DOHH2 (cell line): ENCODE data around the gene PPP6R3.

Experiments used
- H3F3A ChIP-seq: fragments of 200-600 bp; sonication (generic), shearing (Covaris generic); 2 replicates; pipeline ENCODE4 v1.6.0; 2016; ENCODE audit warnings: antibody characterized with exemption, mild to moderate bottlenecking; ENCODE audit not compliant: control insufficient read depth, insufficient read depth
- H3K27ac ChIP-seq: fragments of 200-600 bp; sonication (generic); 2 replicates; pipeline ENCODE4 v1.5.1; 2014; ENCODE audit warnings: low read depth, mild to moderate bottlenecking, low read length, moderate library complexity
- H3K27me3 ChIP-seq: fragments of 200-600 bp; sonication (generic); 2 replicates; pipeline ENCODE4 v1.6.1; 2014; ENCODE audit warnings: mild to moderate bottlenecking, low read length, mixed read lengths; ENCODE audit not compliant: control insufficient read depth
- H3K36me3 ChIP-seq: fragments of 200-600 bp; sonication (generic); 2 replicates; pipeline ENCODE4 v1.6.1; 2014; ENCODE audit warnings: mild to moderate bottlenecking, low read length, moderate library complexity, mixed read lengths; ENCODE audit not compliant: control insufficient read depth
- H3K4me1 ChIP-seq: fragments of 200-600 bp; sonication (generic); 2 replicates; pipeline ENCODE4 v1.6.1; 2014; ENCODE audit warnings: mild to moderate bottlenecking, low read length, mixed read lengths; ENCODE audit not compliant: control insufficient read depth
- H3K4me2 ChIP-seq: fragments of 200-600 bp; sonication (generic); 2 replicates; pipeline ENCODE4 v1.6.0; 2014; ENCODE audit warnings: mild to moderate bottlenecking, low read length, moderate library complexity
- H3K4me3 ChIP-seq: fragments of 200-600 bp; sonication (generic); 2 replicates; pipeline ENCODE4 v1.5.1; 2014; ENCODE audit warnings: mild to moderate bottlenecking, low read length, mixed read lengths
- H3K79me2 ChIP-seq: fragments of 200-600 bp; sonication (generic); 2 replicates; pipeline ENCODE4 v1.6.1; 2014; ENCODE audit warnings: mild to moderate bottlenecking, low read length, mixed read lengths; ENCODE audit not compliant: control insufficient read depth
- H3K9me2 ChIP-seq: fragments of 200-600 bp; sonication (generic); replicated peaks from 2 replicates; pipeline ENCODE4 v1.6.1; 2014; ENCODE audit warnings: mild to moderate bottlenecking, low read length, mixed read lengths; ENCODE audit not compliant: control insufficient read depth
- H3K9me3 ChIP-seq: fragments of 200-600 bp; sonication (generic); 2 replicates; pipeline ENCODE4 v1.6.1; 2014; ENCODE audit warnings: antibody characterized with exemption, low read length, mixed read lengths; ENCODE audit not compliant: control insufficient read depth, insufficient read depth
- H4K20me1 ChIP-seq: fragments of 200-600 bp; sonication (generic); 2 replicates; pipeline ENCODE4 v1.6.0; 2014; ENCODE audit warnings: low read depth, mild to moderate bottlenecking, antibody characterized with exemption, low read length, moderate library complexity; ENCODE audit not compliant: control insufficient read depth, insufficient read depth
- EZH2phosphoT487 ChIP-seq: fragments of 200-600 bp; sonication (generic); IDR thresholded peaks from 2 replicates; pipeline ENCODE4 v1.6.1; 2017; ENCODE audit warnings: borderline replicate concordance, mild to moderate bottlenecking, antibody characterized with exemption, low read length, moderate library complexity, mixed read lengths
- TF ChIP-seq, protein P1 (sequence below): fragments of 200-600 bp; sonication (generic); IDR thresholded peaks from one replicate; pipeline ENCODE4 v1.5.1; 2014; ENCODE audit warnings: antibody characterized with exemption, mild to moderate bottlenecking, low read depth, low read length; ENCODE audit not compliant: poor library complexity, severe bottlenecking

Gene PPP6R3, protein sequence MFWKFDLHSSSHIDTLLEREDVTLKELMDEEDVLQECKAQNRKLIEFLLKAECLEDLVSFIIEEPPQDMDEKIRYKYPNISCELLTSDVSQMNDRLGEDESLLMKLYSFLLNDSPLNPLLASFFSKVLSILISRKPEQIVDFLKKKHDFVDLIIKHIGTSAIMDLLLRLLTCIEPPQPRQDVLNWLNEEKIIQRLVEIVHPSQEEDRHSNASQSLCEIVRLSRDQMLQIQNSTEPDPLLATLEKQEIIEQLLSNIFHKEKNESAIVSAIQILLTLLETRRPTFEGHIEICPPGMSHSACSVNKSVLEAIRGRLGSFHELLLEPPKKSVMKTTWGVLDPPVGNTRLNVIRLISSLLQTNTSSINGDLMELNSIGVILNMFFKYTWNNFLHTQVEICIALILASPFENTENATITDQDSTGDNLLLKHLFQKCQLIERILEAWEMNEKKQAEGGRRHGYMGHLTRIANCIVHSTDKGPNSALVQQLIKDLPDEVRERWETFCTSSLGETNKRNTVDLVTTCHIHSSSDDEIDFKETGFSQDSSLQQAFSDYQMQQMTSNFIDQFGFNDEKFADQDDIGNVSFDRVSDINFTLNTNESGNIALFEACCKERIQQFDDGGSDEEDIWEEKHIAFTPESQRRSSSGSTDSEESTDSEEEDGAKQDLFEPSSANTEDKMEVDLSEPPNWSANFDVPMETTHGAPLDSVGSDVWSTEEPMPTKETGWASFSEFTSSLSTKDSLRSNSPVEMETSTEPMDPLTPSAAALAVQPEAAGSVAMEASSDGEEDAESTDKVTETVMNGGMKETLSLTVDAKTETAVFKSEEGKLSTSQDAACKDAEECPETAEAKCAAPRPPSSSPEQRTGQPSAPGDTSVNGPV

GRCh38 chr11:68460741-68461574, at the start of gene PPP6R3:
Gene PPP6R3, plus strand, starts transcription at chr11:68460752. Its CDS starts 76,913 bp downstream, at chr11:68537665.
- Histone ChIP-seq H3K4me2 (peak within 1 kb of the TSS; percentile 97), H3K9me2 (no peaks in the 10 kb centered on the region), H3K4me1 (peaks cover 51% of the 10 kb centered on the region), H3K9me3 (no peaks in the 10 kb centered on the region), H3K4me3 (peak within 1 kb of the TSS; percentile 92), H3K27ac (peak within 1 kb of the TSS; percentile 67), H4K20me1 (peaks cover 34% of the 10 kb centered on the region), H3K27me3 (no peaks in the 10 kb centered on the region), H3K79me2 (peaks cover 57% of the 10 kb centered on the region), H3F3A (no peaks in the 10 kb centered on the region), H3K36me3 (peaks cover 40% of the 10 kb centered on the region)
- TF ChIP-seq, protein P1, sequence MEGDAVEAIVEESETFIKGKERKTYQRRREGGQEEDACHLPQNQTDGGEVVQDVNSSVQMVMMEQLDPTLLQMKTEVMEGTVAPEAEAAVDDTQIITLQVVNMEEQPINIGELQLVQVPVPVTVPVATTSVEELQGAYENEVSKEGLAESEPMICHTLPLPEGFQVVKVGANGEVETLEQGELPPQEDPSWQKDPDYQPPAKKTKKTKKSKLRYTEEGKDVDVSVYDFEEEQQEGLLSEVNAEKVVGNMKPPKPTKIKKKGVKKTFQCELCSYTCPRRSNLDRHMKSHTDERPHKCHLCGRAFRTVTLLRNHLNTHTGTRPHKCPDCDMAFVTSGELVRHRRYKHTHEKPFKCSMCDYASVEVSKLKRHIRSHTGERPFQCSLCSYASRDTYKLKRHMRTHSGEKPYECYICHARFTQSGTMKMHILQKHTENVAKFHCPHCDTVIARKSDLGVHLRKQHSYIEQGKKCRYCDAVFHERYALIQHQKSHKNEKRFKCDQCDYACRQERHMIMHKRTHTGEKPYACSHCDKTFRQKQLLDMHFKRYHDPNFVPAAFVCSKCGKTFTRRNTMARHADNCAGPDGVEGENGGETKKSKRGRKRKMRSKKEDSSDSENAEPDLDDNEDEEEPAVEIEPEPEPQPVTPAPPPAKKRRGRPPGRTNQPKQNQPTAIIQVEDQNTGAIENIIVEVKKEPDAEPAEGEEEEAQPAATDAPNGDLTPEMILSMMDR = no peak
- TF ChIP-seq EZH2phosphoT487 = no peak

- no peak overlapping the region for H3K4me2 ChIP-seq
- H3K4me3 ChIP-seq = no peak overlapping the region
- H3K79me2 ChIP-seq = no peaks in the 10 kb centered on the region
- H4K20me1 ChIP-seq = no peaks in the 10 kb centered on the region
- H3K9me2 ChIP-seq = no peaks in the 10 kb centered on the region
- H3K36me3 ChIP-seq = peaks cover 11% of the 10 kb centered on the region
- H3F3A ChIP-seq = no peaks in the 10 kb centered on the region
- H3K4me1 ChIP-seq = no peaks in the 10 kb centered on the region
- no peak overlapping the region for H3K27ac ChIP-seq
- no peaks in the 10 kb centered on the region for H3K27me3 ChIP-seq
- H3K9me3 ChIP-seq = no peaks in the 10 kb centered on the region
- TF ChIP-seq EZH2phosphoT487 = no peak
- TF ChIP-seq, protein P1 = no peak
Measured at GRCh38 chr11:68411501-68411991, 49.0 kb upstream of the PPP6R3 start.

DNA sequence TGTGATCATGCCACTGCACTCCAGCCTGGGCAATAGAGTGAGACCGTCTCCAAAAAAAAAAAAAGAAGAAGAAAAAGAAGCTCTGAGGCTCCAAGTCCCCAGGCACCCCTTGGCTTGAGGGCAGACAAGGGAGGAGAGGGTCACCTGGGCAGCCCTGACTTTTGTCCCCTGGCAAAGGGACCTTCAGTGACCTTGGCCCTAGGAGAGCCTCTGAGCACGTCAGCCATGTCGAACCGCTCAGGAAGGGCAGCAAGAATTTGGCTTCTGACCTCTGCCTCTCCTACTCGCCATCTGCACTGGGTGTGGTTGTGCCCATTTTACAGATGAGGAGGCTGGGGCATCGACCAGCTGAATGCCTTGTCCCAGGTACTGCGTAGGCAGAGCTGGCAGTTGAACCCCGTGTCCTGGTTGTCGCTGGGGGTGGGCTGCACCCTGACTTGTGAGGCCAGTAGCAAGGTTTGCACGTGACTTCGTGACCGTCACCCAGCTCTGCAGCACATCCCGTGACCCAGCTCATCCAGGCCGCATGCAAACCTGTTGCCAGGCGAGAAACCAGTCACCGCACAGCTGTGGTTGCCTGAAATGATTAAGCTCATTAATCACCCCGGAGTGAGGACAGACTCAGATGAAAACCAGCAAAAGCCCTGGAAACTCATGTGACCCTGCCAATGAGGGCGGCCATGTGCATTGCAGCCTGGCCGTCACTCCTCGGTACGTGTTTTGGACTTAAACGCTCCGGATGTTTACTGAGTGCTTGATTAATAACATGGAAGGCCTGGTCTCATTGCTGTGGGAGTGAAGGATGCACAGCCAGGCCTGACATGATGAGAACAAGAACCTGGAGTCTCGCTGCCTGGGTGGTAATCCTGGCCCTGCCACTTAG, 47.7 kb upstream of the PPP6R3 start:
- no peak overlapping the region for H3K4me2 ChIP-seq

More for the DNA sequence above, 47.7 kb upstream of the PPP6R3 start:
- Histone ChIP-seq H4K20me1 (no peaks in the 10 kb centered on the region), H3K27me3 (no peaks in the 10 kb centered on the region), H3K79me2 (no peaks in the 10 kb centered on the region), H3K4me3 (no peak overlapping the region), H3K27ac (no peak overlapping the region), H3K9me3 (no peaks in the 10 kb centered on the region), H3F3A (no peaks in the 10 kb centered on the region), H3K4me1 (no peaks in the 10 kb centered on the region), H3K9me2 (no peaks in the 10 kb centered on the region), H3K36me3 (peaks cover 11% of the 10 kb centered on the region)
- no peak for TF ChIP-seq EZH2phosphoT487
- TF ChIP-seq, protein P1 = no peak
